ENCODE results near the gene CRHR1. TPM values are rescaled to one million over a fixed set of nuclear protein-coding genes. Genes with fewer than 3 reads are reported as not detected.

Gene CRHR1
- total RNA-seq, 4 donors from 2014 or later, result 0.10 to 0.54 (median 0.35) TPM; not detected in 1

DNA sequence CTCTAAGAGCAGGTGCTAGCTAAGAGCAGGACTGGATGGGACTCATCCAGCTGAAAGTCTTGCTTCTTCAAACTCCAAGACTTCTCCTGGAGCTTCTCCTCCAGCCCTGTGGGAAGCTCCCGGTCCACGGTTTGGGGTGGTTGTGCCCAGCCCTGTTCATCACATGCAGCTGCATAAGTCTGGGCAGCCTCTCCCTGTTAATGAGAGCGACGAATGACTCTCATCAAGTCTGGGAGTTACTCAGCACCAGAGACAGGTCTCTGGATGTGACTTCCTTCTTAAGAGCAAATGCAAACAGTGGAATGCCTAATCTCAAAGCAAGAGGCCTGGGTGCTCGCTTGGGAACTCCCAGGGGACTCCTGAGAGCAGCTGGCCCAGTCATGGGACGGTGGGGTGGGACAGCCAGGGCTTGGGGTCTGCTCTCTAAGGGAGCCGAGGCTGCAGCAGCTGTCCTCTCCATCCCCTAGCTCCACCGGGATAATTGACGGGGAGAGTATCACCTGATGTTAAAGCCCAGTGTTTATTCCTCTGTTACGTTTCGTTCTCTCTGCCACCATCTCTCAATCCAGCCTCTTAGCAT is 35.3 kb upstream of the CRHR1 start:
- Histone ChIP-seq H3K4me1 (no peaks in the 10 kb centered on the region), H3K4me3 (no peak overlapping the region), H3K27ac (no peak overlapping the region), H3K36me3 (no peaks in the 10 kb centered on the region), H3K27me3 (peaks cover 78% of the 10 kb centered on the region), H3K9me3 (no peaks in the 10 kb centered on the region)
- ATAC-seq, result no peak
- 65% methylated on average over 4 of the region's 11 CpGs; no CpG with 5 or more reads in 1 of the 2 donors for WGBS, 2 donors (ENCODE audit: low coverage in 1 of 2)
- TF ChIP-seq EP300 (IDR thresholded peaks at IDR 0.05), result no peak
- no peak for TF ChIP-seq POLR2AphosphoS5 (IDR thresholded peaks at IDR 0.05)
- TF ChIP-seq, protein P1, sequence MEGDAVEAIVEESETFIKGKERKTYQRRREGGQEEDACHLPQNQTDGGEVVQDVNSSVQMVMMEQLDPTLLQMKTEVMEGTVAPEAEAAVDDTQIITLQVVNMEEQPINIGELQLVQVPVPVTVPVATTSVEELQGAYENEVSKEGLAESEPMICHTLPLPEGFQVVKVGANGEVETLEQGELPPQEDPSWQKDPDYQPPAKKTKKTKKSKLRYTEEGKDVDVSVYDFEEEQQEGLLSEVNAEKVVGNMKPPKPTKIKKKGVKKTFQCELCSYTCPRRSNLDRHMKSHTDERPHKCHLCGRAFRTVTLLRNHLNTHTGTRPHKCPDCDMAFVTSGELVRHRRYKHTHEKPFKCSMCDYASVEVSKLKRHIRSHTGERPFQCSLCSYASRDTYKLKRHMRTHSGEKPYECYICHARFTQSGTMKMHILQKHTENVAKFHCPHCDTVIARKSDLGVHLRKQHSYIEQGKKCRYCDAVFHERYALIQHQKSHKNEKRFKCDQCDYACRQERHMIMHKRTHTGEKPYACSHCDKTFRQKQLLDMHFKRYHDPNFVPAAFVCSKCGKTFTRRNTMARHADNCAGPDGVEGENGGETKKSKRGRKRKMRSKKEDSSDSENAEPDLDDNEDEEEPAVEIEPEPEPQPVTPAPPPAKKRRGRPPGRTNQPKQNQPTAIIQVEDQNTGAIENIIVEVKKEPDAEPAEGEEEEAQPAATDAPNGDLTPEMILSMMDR (IDR thresholded peaks at IDR 0.05), result no peak
- no peak for TF ChIP-seq POLR2A (IDR thresholded peaks at IDR 0.05)

DNA sequence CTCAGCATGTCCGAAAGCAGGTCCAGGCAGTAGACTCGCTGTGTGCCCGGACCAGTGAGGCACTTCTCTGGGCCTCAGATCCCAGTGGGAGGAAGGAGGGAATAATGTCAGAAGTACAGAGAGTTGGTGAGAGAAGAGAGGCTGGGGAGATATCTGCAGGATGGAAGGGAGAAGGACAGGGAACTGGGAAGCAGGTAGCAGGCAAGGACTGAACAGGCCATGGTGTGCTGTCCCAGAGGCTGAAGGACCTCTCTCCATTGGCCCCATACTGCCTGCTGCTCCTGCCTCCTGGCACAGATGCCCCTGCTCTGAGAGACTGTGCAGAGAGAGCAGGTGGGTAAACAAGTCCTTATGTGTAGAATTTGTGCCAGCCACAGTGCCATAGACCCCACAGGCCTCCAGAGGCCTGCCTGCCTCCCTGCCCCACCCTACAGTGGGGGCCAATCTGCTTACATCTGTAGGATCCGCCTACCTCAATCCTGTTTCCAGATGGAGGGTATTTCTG is 34.2 kb upstream of the CRHR1 start:
- Histone ChIP-seq H3K27ac (no peak overlapping the region), H3K27me3 (peaks cover 77% of the 10 kb centered on the region), H3K9me3 (no peaks in the 10 kb centered on the region), H3K36me3 (no peaks in the 10 kb centered on the region), H3K4me1 (no peaks in the 10 kb centered on the region), H3K4me3 (no peak overlapping the region)
- TF ChIP-seq EP300 (IDR thresholded peaks at IDR 0.05) (no peak), POLR2A (IDR thresholded peaks at IDR 0.05) (no peak), POLR2AphosphoS5 (IDR thresholded peaks at IDR 0.05) (no peak)
- TF ChIP-seq, protein P1 (IDR thresholded peaks at IDR 0.05), result no peak
- no peak for ATAC-seq
- WGBS, 2 donors (ENCODE audit: low coverage in 1 of 2), result 96 to 100% methylated on average over 1 to 4 of the region's 4 CpGs

DNA sequence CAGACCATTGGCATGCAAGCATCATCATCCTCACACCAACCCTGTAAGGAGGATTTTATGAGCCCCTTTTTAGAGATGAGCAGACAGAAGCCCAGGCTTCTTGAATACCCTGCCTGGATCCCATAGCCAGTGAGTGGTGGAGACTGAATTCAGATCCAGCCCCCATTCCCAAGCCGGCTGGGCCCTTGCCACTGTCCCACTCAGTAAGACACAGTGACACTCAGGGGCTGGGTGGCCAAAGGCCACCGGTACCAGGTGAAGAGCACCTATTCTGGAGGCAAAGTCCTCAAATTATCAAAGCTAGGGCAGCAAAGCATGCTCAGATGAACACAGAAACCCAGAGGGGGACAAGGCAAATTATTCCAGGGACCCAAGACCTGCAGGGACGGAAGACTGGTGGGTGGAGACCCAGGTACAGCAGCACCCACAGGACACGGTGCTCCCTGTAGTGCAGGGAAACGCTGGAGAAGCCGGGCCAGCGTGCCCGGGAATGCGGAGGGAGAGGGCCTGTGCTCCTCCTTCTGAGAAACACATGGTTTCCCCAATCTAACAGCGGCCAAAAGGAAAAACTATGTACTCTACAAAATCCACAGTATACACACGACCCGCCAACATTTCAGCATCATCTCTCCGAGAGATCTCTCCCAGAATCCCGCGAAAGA is 33.2 kb upstream of the CRHR1 start:
- WGBS, 2 donors (ENCODE audit: low coverage in 1 of 2), result 78 to 85% methylated on average over 10 to 11 of the region's 15 CpGs
- Histone ChIP-seq H3K4me3 (no peak overlapping the region), H3K36me3 (no peaks in the 10 kb centered on the region), H3K27ac (no peak overlapping the region), H3K4me1 (no peaks in the 10 kb centered on the region), H3K9me3 (no peaks in the 10 kb centered on the region), H3K27me3 (peaks cover 77% of the 10 kb centered on the region)
- no peak for ATAC-seq
- TF ChIP-seq, protein P1 (IDR thresholded peaks at IDR 0.05), result no peak
- TF ChIP-seq POLR2A (IDR thresholded peaks at IDR 0.05) (no peak), POLR2AphosphoS5 (IDR thresholded peaks at IDR 0.05) (no peak), EP300 (IDR thresholded peaks at IDR 0.05) (no peak)

DNA sequence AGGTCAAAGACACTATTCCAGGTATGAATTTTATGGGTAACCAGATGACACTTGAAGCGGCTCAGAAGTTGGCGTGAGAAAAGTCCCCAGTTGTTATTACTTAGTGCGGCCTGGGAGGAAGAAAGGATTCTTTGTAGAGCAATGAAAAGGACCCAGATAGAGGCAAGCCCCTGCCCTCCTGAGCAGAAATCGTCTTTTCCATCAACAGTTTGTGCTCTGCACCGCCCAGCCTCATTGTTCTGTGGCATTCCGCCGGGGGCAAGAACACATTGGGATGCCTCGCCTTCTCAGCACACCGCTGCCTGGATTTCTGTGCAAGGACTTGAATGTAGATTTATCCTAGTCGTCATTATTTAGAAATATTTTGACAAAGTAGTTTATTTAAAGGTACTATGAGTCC is 32.7 kb upstream of the CRHR1 start:
- no peak overlapping the region for H3K4me3 ChIP-seq
- H3K4me1 ChIP-seq, result no peaks in the 10 kb centered on the region
- TF ChIP-seq POLR2A (IDR thresholded peaks at IDR 0.05) (no peak), EP300 (IDR thresholded peaks at IDR 0.05) (no peak), POLR2AphosphoS5 (IDR thresholded peaks at IDR 0.05) (no peak)
- TF ChIP-seq, protein P1 (IDR thresholded peaks at IDR 0.05), result no peak
- H3K27ac ChIP-seq, result no peak overlapping the region
- no peaks in the 10 kb centered on the region for H3K9me3 ChIP-seq
- 56 to 80% methylated on average over 9 of the region's 10 CpGs for WGBS, 2 donors (ENCODE audit: low coverage in 1 of 2)
- H3K36me3 ChIP-seq, result no peaks in the 10 kb centered on the region
- no peak for ATAC-seq
- H3K27me3 ChIP-seq, result peaks cover 77% of the 10 kb centered on the region

DNA sequence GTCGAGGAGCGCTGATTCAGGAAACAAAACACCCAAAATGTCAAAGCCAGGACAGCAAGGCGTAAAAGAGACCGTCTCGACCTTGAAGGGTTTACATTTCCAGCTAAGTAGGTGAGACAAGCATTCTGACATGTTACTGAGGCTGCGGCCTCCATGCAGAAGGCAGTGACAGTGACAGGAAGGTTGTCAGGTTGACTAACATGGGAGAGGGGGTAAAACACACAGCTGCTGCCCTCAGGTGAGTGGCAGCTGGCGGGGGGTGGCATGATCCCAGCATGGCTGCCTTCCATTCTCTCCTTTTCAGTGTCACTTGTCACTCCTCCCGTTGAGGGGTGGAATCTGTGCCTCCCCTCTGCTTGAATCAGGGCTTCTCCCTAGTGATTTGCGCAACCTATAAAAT is 31.9 kb upstream of the CRHR1 start:
- TF ChIP-seq EP300 (IDR thresholded peaks at IDR 0.05) (no peak), POLR2AphosphoS5 (IDR thresholded peaks at IDR 0.05) (no peak), POLR2A (IDR thresholded peaks at IDR 0.05) (no peak)
- TF ChIP-seq, protein P1 (IDR thresholded peaks at IDR 0.05), result no peak
- WGBS, 2 donors (ENCODE audit: low coverage in 1 of 2), result 76 to 81% methylated on average over 6 to 9 of the region's 9 CpGs
- Histone ChIP-seq H3K36me3 (no peaks in the 10 kb centered on the region), H3K4me3 (no peak overlapping the region), H3K9me3 (no peaks in the 10 kb centered on the region), H3K27ac (no peak overlapping the region), H3K27me3 (peaks cover 79% of the 10 kb centered on the region), H3K4me1 (no peaks in the 10 kb centered on the region)
- ATAC-seq, result no peak
